ENCODE measurements around the gene APOA1.
"Not testable (repeated sequence)": the region's sequence is repeated elsewhere in the genome, so short reads cannot be mapped to it uniquely, and the experiment has no call there.

The APOA1 gene

DNA sequence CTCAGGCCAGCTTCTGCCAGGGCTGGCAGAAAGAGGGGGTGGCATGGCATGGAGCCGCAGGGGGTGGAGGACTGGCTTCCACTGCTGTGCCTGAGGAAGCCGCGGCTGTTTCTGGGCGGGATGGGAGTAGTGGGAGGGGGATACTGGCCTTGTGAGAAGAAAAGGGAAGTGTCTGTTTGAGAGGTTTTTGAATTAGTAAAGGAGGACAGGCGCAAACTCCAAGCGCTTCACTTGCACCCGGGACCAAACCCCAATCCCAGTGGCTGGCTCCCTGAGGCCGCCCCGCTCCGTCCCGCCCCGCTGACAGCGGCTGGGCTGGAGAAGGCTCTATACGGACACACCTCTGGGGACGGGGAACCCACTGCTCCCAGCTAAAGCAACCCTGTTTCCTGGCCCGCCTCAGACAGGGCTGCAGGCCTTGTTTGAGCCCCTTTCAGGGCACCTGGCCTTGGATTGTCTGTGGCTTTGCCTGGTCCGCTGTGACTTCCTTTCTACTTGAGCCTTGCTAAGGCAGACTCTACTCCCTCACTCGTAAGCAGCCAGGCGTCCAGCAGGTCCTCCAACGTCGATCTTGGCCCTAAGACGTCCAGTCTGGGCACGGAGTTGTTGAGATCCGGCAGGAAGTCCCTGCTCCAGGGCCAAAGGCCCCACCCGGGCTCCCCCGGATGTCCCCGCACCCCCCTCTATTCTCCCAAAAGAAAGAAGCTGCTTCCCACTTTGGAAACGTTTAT lies 2.2 kb downstream of the APOA1 start:
- in situ Hi-C loops (cut with MboI; ENCODE audit: low sequenced_read_pairs): no loop called here

DNA sequence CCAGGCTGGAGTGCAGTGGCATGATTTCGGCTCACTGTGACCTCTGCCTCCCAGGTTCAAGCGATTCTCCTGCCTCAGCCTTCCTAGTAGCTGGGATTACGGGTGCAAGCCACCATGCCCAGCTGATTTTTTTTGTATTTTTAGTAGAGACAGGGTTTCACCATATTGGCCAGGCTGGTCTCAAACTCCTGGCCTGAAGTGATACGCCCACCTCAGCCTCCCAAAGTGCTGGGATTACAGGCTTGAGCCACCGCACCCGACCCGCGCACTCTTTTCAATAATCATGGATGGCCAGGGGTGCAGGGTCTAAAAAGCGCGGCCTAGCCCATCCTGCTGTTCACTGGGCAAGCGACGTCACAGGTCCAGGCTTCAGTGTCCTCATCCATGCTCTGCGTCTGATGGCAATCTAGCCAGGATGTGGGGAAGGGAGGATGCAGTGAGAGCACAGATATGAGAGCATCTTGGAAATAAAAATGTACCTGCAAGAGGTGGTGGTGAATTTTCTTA lies 2.8 kb downstream of the APOA1 start:
- in situ Hi-C loops (cut with MboI; ENCODE audit: low sequenced_read_pairs): not testable (repeated sequence)

DNA sequence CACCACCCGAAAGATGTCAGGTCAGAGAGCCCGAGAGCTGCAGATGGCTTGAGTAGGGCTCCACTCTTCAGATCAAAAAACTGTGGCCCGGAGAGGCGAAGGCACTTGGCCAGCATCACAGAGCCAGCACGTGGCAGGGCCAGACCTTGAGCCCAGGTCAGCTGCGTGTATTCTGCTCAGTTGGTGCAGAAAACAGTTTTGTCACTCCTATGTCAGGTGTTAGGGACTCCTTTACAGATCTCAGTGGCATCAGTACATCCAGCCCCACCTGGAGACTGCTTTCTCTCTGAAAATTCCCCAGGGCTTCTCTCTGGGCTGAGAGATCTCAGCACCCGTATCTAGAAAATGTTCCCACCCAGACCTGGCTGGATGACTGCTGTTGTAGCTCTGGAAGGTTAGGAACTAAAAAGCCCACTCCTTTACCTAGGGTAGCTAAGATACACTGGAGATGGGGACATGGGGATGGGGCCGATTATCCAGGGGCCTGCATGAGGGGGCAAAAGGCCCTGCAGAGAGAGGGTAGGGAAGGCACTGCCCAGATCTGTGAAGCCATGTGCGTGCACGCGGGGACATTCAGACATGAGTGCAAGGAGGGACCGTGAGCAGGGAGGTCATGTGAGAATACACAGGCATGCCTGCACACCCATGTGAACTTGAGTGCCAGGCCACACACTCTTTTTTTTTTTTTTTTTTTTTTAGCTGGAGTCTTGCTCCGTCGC lies 3.4 kb downstream of the APOA1 start:
- in situ Hi-C loops (cut with MboI; ENCODE audit: low sequenced_read_pairs): no loop called here

DNA sequence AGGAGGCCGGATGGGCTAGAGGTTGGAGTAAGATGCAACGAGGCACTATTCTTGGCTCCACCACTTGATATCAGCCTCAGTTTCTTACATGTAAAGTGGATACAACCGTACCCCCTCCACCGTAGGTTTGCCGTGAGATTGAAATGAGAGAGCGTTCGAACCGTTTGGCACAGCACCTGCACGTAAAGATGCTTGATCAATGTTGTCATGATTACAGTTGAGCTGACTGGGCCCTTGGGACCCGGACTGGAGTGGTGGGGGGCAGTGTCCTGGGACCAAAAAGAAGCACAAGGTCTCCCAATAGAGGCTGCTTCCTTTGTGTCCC lies 4.0 kb downstream of the APOA1 start:
- in situ Hi-C loops (cut with MboI; ENCODE audit: low sequenced_read_pairs): no loop called here

DNA sequence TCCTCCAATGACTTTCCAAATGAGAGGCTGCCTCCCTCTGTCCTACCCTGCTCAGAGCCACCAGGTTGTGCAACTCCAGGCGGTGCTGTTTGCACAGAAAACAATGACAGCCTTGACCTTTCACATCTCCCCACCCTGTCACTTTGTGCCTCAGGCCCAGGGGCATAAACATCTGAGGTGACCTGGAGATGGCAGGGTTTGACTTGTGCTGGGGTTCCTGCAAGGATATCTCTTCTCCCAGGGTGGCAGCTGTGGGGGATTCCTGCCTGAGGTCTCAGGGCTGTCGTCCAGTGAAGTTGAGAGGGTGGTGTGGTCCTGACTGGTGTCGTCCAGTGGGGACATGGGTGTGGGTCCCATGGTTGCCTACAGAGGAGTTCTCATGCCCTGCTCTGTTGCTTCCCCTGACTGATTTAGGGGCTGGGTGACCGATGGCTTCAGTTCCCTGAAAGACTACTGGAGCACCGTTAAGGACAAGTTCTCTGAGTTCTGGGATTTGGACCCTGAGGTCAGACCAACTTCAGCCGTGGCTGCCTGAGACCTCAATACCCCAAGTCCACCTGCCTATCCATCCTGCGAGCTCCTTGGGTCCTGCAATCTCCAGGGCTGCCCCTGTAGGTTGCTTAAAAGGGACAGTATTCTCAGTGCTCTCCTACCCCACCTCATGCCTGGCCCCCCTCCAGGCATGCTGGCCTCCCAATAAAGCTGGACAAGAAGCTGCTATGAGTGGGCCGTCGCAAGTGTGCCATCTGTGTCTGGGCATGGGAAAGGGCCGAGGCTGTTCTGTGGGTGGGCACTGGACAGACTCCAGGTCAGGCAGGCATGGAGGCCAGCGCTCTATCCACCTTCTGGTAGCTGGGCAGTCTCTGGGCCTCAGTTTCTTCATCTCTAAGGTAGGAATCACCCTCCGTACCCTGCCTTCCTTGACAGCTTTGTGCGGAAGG lies 4.8 kb downstream of the APOA1 start:
- in situ Hi-C loops (cut with MboI; ENCODE audit: low sequenced_read_pairs): no loop called here

DNA sequence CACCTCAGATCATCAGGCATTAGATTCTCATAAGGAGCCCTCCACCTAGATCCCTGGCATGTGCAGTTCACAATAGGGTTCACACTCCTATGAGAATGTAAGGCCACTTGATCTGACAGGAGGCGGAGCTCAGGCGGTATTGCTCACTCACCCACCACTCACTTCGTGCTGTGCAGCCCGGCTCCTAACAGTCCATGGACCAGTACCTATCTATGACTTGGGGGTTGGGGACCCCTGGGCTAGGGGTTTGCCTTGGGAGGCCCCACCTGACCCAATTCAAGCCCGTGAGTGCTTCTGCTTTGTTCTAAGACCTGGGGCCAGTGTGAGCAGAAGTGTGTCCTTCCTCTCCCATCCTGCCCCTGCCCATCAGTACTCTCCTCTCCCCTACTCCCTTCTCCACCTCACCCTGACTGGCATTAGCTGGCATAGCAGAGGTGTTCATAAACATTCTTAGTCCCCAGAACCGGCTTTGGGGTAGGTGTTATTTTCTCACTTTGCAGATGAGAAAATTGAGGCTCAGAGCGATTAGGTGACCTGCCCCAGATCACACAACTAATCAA lies 5.6 kb downstream of the APOA1 start:
- in situ Hi-C loops (cut with MboI; ENCODE audit: low sequenced_read_pairs): no loop called here

DNA sequence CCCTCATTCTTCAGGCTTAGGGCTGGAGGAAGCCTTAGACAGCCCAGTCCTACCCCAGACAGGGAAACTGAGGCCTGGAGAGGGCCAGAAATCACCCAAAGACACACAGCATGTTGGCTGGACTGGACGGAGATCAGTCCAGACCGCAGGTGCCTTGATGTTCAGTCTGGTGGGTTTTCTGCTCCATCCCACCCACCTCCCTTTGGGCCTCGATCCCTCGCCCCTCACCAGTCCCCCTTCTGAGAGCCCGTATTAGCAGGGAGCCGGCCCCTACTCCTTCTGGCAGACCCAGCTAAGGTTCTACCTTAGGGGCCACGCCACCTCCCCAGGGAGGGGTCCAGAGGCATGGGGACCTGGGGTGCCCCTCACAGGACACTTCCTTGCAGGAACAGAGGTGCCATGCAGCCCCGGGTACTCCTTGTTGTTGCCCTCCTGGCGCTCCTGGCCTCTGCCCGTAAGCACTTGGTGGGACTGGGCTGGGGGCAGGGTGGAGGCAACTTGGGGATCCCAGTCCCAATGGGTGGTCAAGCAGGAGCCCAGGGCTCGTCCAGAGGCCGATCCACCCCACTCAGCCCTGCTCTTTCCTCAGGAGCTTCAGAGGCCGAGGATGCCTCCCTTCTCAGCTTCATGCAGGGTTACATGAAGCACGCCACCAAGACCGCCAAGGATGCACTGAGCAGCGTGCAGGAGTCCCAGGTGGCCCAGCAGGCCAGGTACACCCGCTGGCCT lies 7.1 kb downstream of the APOA1 start:
- in situ Hi-C loops (cut with MboI; ENCODE audit: low sequenced_read_pairs): no loop called here

DNA sequence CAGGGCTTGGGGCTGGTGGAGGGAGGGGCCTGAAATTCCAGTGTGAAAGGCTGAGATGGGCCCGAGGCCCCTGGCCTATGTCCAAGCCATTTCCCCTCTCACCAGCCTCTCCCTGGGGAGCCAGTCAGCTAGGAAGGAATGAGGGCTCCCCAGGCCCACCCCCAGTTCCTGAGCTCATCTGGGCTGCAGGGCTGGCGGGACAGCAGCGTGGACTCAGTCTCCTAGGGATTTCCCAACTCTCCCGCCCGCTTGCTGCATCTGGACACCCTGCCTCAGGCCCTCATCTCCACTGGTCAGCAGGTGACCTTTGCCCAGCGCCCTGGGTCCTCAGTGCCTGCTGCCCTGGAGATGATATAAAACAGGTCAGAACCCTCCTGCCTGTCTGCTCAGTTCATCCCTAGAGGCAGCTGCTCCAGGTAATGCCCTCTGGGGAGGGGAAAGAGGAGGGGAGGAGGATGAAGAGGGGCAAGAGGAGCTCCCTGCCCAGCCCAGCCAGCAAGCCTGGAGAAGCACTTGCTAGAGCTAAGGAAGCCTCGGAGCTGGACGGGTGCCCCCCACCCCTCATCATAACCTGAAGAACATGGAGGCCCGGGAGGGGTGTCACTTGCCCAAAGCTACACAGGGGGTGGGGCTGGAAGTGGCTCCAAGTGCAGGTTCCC lies 7.8 kb downstream of the APOA1 start, which contains the start of gene APOC3:
APOC3 (plus strand) TSS at position 383 of the 659 bp plus-strand sequence. CDS start 676 bp downstream, outside the sequence.
- in situ Hi-C loops (cut with MboI; ENCODE audit: low sequenced_read_pairs): no loop called here

DNA sequence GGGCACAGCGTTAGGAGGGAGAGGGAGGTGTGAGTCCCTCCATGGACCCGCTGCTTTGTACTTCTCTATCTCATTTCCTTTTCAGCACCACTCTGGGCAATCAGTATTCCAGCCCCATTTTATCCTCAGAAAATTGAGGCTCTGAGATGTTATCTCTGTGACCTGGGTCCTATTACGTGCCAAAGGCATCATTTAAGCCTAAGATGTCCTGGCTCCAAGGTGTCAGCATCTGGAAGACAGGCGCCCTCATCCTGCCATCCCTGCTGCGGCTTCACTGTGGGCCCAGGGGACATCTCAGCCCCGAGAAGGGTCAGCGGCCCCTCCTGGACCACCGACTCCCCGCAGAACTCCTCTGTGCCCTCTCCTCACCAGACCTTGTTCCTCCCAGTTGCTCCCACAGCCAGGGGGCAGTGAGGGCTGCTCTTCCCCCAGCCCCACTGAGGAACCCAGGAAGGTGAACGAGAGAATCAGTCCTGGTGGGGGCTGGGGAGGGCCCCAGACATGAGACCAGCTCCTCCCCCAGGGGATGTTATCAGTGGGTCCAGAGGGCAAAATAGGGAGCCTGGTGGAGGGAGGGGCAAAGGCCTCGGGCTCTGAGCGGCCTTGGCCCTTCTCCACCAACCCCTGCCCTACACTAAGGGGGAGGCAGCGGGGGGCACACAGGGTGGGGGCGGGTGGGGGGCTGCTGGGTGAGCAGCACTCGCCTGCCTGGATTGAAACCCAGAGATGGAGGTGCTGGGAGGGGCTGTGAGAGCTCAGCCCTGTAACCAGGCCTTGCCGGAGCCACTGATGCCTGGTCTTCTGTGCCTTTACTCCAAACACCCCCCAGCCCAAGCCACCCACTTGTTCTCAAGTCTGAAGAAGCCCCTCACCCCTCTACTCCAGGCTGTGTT lies 8.5 kb downstream of the APOA1 start:
- in situ Hi-C loops (cut with MboI; ENCODE audit: low sequenced_read_pairs): no loop called here

DNA sequence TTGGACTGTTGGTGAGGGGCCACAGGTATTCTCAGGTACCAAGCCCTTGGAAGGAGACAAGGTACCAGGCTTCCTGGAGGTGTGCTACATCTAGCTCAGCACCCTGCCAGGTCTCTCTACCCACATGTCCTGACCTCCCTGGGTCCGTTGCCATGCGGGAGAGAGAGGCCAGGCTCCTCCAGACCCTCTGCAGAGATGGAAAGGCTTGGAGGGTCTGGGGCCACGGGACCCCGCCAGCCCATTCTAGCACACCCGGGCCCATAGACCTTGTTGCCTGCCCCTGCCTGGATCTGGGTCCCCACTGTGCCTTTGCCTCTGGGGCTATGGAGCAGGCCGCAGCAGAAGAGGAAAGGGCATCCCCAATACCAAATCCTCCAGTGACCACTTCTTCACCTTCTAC lies 10.0 kb downstream of the APOA1 start:
- in situ Hi-C loops (cut with MboI; ENCODE audit: low sequenced_read_pairs): no loop called here

DNA sequence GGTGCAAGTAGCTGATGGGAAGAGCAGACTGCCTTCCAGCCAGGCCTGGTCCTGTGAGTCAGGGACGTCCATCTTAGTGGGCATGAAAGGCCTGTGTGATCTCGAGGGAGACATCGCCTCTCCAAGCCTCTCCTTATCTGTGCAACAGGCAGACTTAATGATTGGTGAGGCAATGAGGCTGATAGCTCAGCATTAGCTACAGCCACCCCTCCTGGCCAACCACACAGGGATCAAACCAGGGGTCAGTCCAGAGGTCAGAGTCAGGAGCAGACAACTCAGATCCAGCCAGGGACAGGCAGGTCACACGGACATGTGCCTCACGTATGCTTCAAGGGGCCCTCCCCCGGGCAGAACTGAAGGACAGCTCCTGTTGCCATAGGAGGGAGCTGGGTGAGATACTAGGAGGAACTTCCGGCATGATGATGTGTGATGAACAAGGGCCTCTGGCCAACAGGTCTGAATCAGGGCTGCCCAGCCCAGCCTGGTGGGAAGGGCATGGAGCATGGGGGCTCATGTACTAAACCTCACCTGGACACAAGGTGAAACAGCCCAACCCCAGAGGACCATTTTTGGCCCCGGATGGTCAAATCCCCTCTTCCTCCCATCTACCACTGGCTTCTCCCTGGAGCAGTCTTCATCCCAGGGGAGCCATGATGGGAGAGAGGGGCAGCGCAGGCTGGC lies 10.5 kb downstream of the APOA1 start:
- in situ Hi-C loops (cut with MboI; ENCODE audit: low sequenced_read_pairs): no loop called here

DNA sequence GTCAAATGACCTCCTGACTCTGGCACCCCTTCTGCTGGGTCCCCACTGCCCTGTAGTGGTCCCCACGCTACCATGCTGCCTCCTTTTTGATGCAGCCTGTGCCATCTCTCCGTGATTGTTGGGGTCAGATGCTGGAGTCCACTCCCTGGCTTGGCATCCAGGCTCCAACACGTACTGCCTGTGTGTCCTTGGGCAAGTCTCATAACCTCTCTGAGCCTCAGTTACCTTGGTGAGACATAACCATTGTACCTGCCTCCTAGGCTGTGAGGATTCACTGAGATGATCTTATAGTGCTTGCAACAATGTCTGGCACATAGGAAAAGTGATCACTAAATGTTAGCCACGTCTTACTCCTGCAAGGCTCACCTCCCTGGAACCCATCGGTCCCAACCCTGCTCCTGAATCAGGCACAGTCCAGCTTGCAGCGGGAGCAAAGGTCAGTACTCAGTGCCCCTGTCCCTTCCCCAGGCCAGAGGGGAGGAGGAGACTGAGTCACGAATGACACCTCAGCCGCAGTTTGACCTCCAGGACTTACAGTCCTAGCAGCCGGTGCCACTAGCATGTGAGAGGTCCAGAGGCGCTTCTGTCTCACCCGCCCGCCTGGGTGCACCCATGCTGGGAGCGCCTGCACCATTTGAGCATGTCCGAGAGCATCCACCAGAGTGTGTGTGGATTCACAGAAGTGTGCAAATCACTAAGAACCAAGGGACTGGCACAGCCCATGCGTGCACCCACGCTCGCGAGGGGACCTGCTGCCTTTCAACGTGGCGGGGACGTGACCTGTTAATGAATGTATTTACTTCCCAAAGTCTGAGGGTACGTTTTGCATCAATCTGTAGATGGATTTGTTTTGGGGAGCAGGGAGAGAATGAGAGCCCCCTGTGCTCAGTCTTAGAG lies 11.3 kb downstream of the APOA1 start:
- in situ Hi-C loops (cut with MboI; ENCODE audit: low sequenced_read_pairs): no loop called here

DNA sequence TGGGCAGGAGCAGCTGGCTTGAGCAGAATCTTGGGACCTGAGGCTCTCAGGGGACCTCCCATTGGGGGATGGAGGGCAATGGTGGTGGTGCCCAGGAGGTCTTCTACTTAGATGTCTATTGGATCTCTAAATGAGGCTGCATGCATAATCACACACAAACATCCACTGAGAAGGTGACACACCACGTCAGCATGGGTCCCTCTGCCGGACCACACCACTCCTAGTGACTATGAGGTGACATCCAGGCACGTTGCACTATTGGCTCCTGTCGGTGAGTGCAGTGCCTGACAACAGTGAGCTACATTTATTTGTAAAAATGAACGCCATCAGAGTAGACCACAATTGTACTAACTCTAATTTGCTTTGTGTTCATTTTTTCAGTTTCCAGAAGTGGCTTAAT lies 12.0 kb downstream of the APOA1 start:
- in situ Hi-C loops (cut with MboI; ENCODE audit: low sequenced_read_pairs): no loop called here

DNA sequence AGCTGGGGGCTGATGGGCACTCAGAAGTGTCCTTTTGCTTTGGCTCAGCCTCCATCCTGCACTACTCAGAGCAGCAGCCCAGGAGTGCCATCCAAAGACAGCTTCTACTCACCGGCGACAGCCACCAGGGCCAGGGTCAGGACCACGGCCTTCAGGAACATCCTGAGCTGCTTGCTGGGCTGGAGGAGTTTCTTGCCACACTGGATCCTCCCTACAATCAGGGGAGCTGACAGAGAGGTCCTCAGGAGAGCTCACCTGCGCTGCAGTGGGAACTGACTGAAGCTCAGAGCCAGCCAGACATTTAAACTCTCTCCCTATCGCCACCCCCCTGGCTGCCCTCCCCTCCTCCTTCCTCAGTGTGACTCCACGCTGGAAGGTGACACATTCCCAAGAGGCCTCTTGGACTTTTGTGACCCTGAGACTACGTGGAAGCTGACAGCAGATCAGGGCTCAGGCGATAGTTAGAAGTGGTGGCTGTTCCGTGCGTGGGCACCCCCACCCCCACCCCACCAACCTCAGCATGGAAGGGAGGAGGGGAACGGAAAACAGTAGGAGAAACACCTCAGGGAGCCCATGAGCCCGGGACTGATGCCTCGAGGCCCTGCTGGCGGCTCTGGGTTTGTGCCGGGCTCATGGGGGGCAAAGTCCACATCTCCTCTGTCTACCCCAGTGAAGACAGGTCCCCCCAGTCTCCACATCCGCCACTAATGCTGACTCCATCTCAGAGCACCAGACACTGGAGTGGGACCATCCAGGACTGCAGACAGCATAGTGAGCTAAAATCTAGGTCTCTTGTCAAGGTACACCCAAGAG lies 14.2 kb downstream of the APOA1 start, which contains the start of gene APOA4:
APOA4 (minus strand) TSS at position 274 of the 813 bp plus-strand sequence; CDS start at position 161, 113 bp downstream.
- in situ Hi-C loops (cut with MboI; ENCODE audit: low sequenced_read_pairs): no loop called here

DNA sequence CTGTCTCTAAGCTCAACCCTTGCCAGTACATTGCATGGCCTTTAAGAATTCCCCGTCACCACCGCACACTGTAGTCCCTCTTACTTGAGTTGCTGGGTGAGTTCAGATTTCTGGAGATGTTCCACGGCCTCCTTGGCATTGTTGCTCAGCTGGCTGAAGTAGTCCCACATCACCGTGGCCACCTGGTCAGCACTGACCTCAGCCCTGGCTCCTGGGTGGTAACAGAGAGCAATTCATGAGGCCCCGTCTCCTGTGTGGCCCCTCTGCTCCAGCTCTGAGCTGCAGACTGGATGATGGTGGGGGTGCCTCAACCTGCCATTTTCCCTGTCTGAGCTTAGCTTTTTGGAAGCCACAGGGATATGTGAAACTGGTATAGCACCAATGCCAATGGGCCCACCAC lies 14.8 kb downstream of the APOA1 start:
- in situ Hi-C loops (cut with MboI; ENCODE audit: low sequenced_read_pairs): no loop called here

Data from HL-60/S4 (cell line).